HK-2 (cell line): ENCODE results near the gene NDUFV1.

Source experiments
- DNase-seq: peaks from one replicate; pipeline ENCODE4 v3.0.0-alpha.2; 2018; ENCODE audit not compliant: unreplicated experiment

Gene NDUFV1

DNA sequence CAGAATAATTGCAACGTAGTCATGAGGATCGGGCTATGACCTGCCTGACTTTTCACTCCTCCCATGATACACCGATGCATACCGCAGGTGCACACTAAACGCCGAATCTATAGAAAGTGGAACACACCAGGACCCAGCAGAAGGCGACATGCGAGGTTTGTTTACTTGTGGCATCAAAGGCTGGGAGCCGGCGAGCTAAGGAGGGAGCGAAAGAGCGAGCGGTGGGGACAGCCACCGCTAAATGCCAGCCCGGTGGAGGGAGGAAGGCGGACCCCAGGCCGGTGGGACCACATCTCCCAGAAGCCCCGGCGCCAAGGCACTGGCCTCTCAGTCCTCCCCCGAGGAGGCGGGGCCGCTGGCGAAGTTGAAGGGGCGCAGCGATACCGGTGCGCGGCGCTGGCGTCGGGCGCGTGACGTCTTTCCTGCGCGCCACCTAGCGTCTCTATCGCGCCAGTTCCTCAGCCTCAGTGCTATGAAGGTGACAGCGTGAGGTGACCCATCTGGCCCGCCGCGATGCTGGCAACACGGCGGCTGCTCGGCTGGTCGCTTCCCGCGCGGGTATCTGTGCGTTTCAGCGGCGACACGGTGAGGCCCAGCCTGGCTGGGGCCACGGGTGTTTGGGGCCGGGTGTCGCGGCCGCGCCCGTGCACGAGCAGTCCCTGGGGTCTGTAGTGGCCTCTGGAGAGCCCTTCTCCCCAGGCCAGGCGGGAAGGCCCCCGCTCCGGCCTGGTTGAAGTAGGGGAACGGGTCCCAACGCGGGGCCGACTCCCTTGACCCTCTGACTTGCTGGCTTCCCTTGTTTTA, at the start of gene NDUFV1:
Gene NDUFV1, plus strand, starts transcription at position 445 of the 804 bp plus-strand sequence. Its CDS starts 69 bp downstream, at position 514.
- DNase-seq, result peak; percentile 86

DNA sequence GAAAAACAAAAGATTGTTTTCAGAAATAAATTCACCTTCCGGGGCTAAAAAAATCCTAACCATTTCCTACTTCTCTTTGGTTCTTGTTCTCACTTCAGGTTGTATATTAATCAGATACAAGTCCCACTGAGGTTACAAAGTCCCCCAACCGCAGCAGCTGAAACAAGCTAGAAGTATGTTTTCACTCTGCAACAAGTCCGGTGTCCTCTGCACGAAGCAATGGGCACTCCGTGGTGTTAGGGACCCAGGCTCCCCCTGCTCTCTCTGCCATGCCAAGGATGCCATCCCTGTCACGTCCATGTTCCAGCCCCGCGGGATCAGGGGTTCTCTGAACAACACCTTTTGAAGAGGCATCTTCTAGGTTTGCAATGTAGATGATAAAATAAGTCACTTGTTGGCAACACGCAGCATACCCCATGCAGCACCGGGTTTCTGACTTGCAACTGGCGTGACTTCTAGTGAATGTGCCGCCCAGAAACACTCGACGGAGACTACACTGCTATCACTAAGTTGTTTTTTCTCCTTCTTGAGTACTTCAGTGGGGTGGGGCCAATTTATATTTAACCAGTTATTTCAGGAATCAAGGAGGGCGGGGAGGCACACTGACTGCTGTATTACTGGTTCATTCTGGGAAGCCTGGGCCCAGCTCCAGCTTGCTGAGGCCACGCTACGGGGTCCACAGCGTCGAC, 48.5 kb upstream of the NDUFV1 start:
- peak; percentile 77 for DNase-seq

DNA sequence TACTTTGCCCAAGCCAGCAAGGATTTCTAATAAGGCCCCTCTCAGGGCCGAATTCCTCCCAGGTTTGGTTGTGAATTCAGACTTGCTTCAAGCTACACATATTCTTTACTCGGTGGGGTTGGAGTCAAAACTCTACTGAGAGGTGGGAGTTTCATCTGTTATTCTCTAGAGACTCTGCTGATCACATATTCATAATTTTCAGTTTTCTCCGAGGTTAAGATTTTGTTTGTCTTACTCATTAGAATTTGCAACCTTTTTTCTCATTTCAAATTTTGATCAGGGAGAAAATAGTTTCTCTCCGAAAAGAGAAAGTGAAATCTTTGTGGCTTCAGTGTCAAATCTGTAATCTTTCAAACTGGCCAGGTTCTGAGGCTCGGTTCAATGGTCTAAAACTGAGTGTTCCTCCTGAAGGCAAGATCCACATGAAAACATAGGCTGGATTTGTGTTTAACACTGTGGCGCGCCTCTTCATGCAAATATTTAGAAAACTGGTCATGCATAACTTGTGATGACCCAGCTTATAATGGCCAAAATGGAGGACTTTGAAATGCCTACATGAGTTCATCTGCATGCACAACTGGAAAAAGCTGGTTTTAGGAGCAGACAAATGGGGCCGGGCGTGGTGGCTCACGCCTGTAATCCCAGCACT, 44.6 kb upstream of the NDUFV1 start:
- peak; percentile 36 for DNase-seq

DNA sequence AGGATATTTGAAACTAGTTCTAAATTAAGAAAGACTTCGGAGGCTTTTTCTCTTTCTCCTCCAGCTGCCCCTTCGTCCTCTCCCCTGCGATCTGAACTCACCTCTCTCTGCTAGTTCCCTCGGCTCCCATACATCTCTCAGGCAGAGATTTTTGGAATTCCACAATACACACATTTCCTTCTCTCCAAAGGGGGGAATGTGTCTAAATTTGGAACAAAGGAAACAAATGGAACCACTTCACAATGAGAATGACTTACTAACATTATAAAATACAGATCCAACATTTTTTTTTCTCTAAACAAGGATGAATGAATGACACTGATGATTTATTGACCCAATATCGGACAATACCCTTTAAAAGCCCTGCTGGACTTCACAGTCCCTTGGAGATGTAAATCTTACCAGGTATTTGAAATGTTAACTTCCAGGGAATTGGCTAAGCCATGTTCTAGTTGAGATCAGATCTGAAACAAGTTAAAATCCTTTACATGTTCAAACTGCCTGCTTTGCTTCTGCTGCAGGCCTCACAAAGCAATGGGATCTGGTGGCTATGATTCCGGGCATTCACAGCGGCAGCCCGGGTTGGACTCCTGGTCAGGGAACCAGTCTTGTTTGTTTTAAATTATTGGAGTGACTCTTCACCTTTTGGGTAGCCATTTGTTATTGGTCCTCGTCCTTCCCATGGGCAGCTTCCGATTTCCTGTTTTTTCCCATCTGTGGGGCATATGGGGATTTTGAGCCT, 43.6 kb upstream of the NDUFV1 start:
- DNase-seq, result no peak

GRCh38 chr11:67563705-67564114, 43.0 kb upstream of the NDUFV1 start:
- DNase-seq, result peak; percentile 83

DNA sequence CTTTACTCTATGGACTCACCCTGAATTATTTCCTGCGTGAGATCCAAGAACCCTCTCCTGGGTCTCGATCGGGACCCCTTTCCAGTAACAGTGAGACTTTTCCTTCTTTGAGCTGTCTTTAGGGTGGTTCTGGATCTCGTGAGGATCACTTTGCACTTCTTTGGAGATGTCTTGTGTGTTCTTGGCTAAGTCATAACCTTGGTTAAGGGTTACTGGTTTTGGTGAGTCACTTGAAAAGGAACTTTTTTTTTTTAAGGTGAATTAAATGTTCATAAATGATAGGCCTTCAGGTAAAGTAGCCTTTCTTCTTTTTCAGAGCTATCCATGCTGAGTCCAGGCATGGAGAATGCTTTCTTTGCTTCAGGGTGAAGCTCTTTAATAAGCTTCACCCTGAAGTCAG, 42.5 kb upstream of the NDUFV1 start:
- DNase-seq, result no peak

GRCh38 chr11:67571443-67571842, 35.3 kb upstream of the NDUFV1 start:
- no peak for DNase-seq

- no peak for DNase-seq
Measured at GRCh38 chr11:67572305-67572704, 34.4 kb upstream of the NDUFV1 start.

- DNase-seq, result no peak
Measured at GRCh38 chr11:67572747-67573419, 33.9 kb upstream of the NDUFV1 start.

DNA sequence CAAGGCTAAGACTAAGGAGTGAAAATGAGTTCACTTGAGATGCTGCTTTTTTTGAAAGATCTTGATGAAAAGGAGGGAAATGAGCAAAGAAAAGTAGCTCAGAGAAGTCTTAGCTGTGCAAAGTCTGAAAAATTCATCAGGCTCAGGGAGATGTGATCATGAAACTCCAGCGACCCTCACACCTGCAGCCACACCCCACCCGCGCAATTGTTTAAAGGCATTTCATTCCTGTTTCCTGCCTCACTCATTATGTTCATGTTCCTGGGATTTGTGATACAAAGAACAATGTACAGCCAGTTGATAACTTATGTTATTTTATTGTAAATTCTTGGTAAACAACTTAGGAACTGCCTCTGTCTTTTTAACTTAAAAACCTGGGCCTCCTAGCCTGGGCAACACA, 31.8 kb upstream of the NDUFV1 start:
- no peak for DNase-seq

GRCh38 chr11:67576735-67577475, 29.8 kb upstream of the NDUFV1 start:
- no peak for DNase-seq

DNA sequence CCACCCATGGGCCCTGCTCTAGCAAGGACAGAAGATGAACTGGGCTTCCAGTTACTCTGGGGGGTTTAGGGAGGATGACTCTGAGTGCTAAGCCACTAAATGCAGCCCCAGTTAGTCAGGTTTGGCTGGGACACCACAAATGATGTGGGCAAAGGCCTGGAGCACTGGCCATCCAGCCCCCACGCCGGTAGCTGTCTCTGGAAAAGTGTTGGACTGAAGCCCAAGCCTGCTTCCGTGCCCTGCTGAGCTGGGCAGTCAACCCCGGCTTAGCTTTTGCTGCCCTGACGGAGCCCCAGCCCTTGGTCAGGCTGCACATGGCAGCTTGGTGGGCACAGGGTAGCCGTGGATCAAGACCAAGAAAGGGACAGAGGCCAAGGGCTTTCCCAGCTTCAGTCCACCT, 28.8 kb upstream of the NDUFV1 start:
- no peak for DNase-seq

DNA sequence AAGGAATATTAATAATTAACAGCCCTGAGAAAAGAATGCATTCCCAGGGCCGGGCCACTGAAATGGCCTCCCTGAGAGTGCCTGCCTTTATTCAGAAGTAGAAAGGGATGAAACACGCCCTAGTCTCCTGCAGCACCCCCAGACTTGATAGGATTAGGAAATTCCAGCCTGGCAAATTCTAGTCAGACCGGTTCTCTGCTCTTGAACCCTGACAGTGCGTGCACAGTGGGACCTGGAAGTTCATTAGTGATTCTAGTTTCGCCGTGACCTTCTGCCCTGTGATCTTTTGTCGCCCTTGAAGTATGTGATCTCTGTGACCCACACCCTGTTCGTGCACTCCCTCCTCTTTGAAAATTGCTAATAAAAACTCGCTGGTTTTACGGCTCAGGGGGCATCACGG, 25.3 kb upstream of the NDUFV1 start:
- DNase-seq, result no peak

DNA sequence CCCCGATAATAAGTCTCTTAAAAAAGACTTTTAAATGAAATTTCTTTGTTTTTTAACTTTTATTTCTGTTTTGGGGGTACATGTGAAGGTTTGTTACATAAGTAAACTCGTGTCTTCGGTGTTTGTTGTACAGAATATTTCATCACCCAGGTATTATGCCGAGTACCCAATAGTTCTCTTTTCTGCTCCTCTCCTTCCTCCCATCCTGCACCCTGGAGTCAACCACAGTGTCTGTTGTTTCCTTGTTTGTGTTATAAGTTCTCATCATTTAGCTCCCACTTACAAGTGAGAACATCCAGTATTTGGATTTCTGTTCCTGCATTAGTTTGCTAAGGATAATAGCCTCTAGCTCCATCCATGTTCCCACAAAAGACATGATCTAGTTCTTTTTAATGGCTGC, 24.7 kb upstream of the NDUFV1 start:
- no peak for DNase-seq

DNA sequence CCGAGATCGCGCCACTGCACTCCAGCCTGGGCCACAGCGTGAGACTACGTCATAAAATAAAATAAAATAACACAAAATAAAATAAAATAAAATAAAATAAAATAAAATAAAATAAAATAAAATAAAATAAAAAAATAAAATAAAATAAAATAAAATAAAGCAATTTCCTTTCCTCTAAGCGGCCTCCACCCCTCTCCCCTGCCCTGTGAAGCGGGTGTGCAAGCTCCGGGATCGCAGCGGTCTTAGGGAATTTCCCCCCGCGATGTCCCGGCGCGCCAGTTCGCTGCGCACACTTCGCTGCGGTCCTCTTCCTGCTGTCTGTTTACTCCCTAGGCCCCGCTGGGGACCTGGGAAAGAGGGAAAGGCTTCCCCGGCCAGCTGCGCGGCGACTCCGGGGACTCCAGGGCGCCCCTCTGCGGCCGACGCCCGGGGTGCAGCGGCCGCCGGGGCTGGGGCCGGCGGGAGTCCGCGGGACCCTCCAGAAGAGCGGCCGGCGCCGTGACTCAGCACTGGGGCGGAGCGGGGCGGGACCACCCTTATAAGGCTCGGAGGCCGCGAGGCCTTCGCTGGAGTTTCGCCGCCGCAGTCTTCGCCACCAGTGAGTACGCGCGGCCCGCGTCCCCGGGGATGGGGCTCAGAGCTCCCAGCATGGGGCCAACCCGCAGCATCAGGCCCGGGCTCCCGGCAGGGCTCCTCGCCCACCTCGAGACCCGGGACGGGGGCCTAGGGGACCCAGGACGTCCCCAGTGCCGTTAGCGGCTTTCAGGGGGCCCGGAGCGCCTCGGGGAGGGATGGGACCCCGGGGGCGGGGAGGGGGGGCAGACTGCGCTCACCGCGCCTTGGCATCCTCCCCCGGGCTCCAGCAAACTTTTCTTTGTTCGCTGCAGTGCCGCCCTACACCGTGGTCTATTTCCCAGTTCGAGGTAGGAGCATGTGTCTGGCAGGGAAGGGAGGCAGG, 23.2 kb upstream of the NDUFV1 start, which contains the start of gene GSTP1:
Gene GSTP1, plus strand, starts transcription at position 566 of the 958 bp plus-strand sequence. Its CDS starts 32 bp downstream, at position 598.
- peak; percentile 87 for DNase-seq

- no peak for DNase-seq
Measured at GRCh38 chr11:67584205-67584880, 22.4 kb upstream of the NDUFV1 start.

DNA sequence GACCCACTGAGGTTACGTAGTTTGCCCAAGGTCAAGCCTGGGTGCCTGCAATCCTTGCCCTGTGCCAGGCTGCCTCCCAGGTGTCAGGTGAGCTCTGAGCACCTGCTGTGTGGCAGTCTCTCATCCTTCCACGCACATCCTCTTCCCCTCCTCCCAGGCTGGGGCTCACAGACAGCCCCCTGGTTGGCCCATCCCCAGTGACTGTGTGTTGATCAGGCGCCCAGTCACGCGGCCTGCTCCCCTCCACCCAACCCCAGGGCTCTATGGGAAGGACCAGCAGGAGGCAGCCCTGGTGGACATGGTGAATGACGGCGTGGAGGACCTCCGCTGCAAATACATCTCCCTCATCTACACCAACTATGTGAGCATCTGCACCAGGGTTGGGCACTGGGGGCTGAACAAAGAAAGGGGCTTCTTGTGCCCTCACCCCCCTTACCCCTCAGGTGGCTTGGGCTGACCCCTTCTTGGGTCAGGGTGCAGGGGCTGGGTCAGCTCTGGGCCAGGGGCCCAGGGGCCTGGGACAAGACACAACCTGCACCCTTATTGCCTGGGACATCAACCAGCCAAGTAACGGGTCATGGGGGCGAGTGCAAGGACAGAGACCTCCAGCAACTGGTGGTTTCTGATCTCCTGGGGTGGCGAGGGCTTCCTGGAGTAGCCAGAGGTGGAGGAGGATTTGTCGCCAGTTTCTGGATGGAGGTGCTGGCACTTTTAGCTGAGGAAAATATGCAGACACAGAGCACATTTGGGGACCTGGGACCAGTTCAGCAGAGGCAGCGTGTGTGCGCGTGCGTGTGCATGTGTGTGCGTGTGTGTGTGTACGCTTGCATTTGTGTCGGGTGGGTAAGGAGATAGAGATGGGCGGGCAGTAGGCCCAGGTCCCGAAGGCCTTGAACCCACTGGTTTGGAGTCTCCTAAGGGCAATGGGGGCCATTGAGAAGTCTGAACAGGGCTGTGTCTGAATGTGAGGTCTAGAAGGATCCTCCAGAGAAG, 21.6 kb upstream of the NDUFV1 start:
- DNase-seq, result no peak

GRCh38 chr11:67585911-67586310, 20.8 kb upstream of the NDUFV1 start:
- DNase-seq, result no peak
